ENCODE results near the gene MFAP2. TPM values are rescaled to one million over a fixed set of nuclear protein-coding genes. Genes with fewer than 3 reads are reported as not detected.

The MFAP2 gene
- total RNA-seq, 1 experiment from 2014 or later: 12.9 TPM

- TF ChIP-seq POLR2AphosphoS5 (IDR thresholded peaks at IDR 0.05; ENCODE audit: low read depth, low read length): no peak
- Histone ChIP-seq H3K4me3 (ENCODE audit: low read depth in 2 of 2, low read length in 2 of 2) (no peak overlapping the region), H3K4me1 (ENCODE audit: control insufficient read depth, insufficient read depth, low read length) (no peaks in the 10 kb centered on the region), H3K36me3 (ENCODE audit: control insufficient read depth, insufficient read depth, low read length) (no peaks in the 10 kb centered on the region), H3K27me3 (ENCODE audit: control insufficient read depth, insufficient read depth, low read length) (no peaks in the 10 kb centered on the region), H3K9me3 (ENCODE audit: control insufficient read depth, insufficient read depth, low read depth, low read length) (no peaks in the 10 kb centered on the region), H3K27ac (ENCODE audit: low read length) (no peak overlapping the region)
- no peak for ATAC-seq
- ChIA-PET CTCF (no interaction called here), POLR2A (no interaction called here)
- BruUV-seq (replicated peaks): no TSS peak
- no peak for DNase-seq (ENCODE audit: low read depth, low spot score)
- intact Hi-C loops (cut with micrococcal nuclease; ENCODE audit: unreplicated experiment): no loop called here
- in situ Hi-C loops (cut with HindIII; ENCODE audit: low pct_unique_long_range_greater_than_20kb, low sequenced_read_pairs): no loop called here
Measured at GRCh38 chr1:17002524-17002902, 22.1 kb upstream of the MFAP2 start.

DNA sequence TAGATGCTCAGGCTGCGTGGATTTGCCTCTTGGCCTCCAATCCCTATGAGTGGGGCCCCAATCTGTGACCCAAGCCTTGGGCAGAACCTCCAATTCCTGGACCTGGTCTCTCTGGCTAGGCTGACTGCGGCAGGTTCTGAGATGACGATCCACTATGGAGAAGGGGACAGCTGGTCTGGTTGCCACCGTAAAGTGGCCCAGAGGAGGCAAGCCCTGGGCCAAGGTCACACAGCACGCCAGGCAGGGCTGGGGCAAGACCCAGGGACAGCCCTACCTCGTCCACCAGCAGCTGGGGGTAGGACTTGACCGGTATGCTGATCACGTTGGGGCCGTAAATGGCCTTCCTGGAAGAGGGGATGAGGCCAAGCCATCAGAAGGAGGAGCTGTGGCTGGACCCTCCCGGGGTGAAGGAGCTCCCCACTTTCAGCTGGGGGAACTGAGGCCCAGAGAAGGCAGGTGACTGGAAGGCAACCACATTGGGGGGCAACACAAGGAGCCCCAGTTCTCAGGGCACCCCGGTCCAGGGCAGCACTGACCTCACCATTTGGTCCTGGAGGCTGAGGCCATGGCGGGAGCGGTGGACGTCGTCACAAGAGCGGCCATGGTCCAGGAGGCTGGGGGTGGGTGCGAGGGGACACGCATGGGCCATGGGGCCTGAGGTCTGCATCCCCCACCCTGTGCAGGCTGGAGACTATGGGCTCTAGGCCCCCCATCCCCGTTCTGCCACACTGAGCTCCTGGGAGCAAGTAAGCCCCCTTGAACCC lies 21.5 kb upstream of the MFAP2 start:
- intact Hi-C loops (cut with micrococcal nuclease; ENCODE audit: unreplicated experiment) (no loop called here), in situ Hi-C loops (cut with HindIII; ENCODE audit: low pct_unique_long_range_greater_than_20kb, low sequenced_read_pairs) (no loop called here)
- H3K9me3 ChIP-seq (ENCODE audit: control insufficient read depth, insufficient read depth, low read depth, low read length): no peaks in the 10 kb centered on the region
- no TSS peak for BruUV-seq (replicated peaks)
- POLR2A ChIA-PET: no interaction called here
- no peak overlapping the region for H3K27ac ChIP-seq (ENCODE audit: low read length)
- no peak for TF ChIP-seq POLR2AphosphoS5 (IDR thresholded peaks at IDR 0.05; ENCODE audit: low read depth, low read length)
- TF ChIP-seq REST (IDR thresholded peaks at IDR 0.05; ENCODE audit: insufficient read depth in 1 of 2, low read depth in 2 of 2, low read length in 1 of 2): no peak
- no peak for TF ChIP-seq SIN3A (IDR thresholded peaks at IDR 0.05; ENCODE audit: borderline replicate concordance, insufficient read depth, low read depth, low read length)
- no peak for TF ChIP-seq TCF7L2 (IDR thresholded peaks at IDR 0.05; ENCODE audit: low read depth, low read length)
- TF ChIP-seq, protein P1, sequence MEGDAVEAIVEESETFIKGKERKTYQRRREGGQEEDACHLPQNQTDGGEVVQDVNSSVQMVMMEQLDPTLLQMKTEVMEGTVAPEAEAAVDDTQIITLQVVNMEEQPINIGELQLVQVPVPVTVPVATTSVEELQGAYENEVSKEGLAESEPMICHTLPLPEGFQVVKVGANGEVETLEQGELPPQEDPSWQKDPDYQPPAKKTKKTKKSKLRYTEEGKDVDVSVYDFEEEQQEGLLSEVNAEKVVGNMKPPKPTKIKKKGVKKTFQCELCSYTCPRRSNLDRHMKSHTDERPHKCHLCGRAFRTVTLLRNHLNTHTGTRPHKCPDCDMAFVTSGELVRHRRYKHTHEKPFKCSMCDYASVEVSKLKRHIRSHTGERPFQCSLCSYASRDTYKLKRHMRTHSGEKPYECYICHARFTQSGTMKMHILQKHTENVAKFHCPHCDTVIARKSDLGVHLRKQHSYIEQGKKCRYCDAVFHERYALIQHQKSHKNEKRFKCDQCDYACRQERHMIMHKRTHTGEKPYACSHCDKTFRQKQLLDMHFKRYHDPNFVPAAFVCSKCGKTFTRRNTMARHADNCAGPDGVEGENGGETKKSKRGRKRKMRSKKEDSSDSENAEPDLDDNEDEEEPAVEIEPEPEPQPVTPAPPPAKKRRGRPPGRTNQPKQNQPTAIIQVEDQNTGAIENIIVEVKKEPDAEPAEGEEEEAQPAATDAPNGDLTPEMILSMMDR (IDR thresholded peaks at IDR 0.05): no peak
- no peak overlapping the region for H3K4me3 ChIP-seq (ENCODE audit: low read depth in 2 of 2, low read length in 2 of 2)
- no peaks in the 10 kb centered on the region for H3K27me3 ChIP-seq (ENCODE audit: control insufficient read depth, insufficient read depth, low read length)
- CTCF ChIA-PET: no interaction called here
- no peak for DNase-seq (ENCODE audit: low read depth, low spot score)
- no peaks in the 10 kb centered on the region for H3K36me3 ChIP-seq (ENCODE audit: control insufficient read depth, insufficient read depth, low read length)
- ATAC-seq: no peak
- no peaks in the 10 kb centered on the region for H3K4me1 ChIP-seq (ENCODE audit: control insufficient read depth, insufficient read depth, low read length)

DNA sequence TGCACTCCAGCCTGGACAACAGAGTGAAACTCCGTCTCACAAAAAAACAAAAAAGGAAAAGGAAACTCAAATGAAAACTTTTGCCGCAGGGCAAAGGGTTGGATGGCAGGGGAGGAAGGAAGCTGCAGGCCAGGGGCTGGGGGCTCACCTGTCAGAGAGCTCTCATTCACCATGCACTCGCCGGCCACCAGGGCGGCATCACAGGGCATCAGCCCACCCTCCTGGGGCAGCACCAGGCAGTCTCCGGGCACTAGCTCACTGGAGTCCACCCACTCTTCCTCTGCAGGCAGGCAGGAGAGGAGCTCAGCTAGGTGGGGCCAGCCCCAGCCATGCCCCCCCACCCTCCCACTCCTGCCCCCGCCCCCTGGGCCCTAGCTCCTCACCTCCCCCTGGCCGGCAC lies 19.4 kb upstream of the MFAP2 start:
- ATAC-seq (no peak), DNase-seq (ENCODE audit: low read depth, low spot score) (no peak)
- in situ Hi-C loops (cut with HindIII; ENCODE audit: low pct_unique_long_range_greater_than_20kb, low sequenced_read_pairs): no loop called here
- no TSS peak for BruUV-seq (replicated peaks)
- Histone ChIP-seq H3K36me3 (ENCODE audit: control insufficient read depth, insufficient read depth, low read length) (no peaks in the 10 kb centered on the region), H3K27me3 (ENCODE audit: control insufficient read depth, insufficient read depth, low read length) (no peaks in the 10 kb centered on the region), H3K27ac (ENCODE audit: low read length) (no peak overlapping the region), H3K4me3 (ENCODE audit: low read depth in 2 of 2, low read length in 2 of 2) (no peak overlapping the region), H3K9me3 (ENCODE audit: control insufficient read depth, insufficient read depth, low read depth, low read length) (no peaks in the 10 kb centered on the region), H3K4me1 (ENCODE audit: control insufficient read depth, insufficient read depth, low read length) (no peaks in the 10 kb centered on the region)
- ChIA-PET CTCF (interaction anchor here (0.5 to 0.6 kb wide), 3 partner anchors 10 to 607 kb away, joined by 3 to 4 read pairs (median 4); no protein-coding TSS in a partner anchor), POLR2A (no interaction called here)
- TF ChIP-seq SIN3A (IDR thresholded peaks at IDR 0.05; ENCODE audit: borderline replicate concordance, insufficient read depth, low read depth, low read length) (no peak), POLR2AphosphoS5 (IDR thresholded peaks at IDR 0.05; ENCODE audit: low read depth, low read length) (no peak), TCF7L2 (IDR thresholded peaks at IDR 0.05; ENCODE audit: low read depth, low read length) (no peak), REST (IDR thresholded peaks at IDR 0.05; ENCODE audit: insufficient read depth in 1 of 2, low read depth in 2 of 2, low read length in 1 of 2) (no peak)
- TF ChIP-seq, protein P1 (IDR thresholded peaks at IDR 0.05): no peak
- intact Hi-C loops (cut with micrococcal nuclease; ENCODE audit: unreplicated experiment): no loop called here
